Mesendoderm (in vitro differentiated cells): ENCODE results near the gene SYNPO.

Source experiments
- DNase-seq: peaks from one replicate; pipeline ENCODE4 v3.0.0; 2013
- H2AK5ac ChIP-seq: 2 replicates; pipeline ENCODE4 v1.6.1; 2013; ENCODE audit warnings: low read length, inconsistent platforms
- H2BK120ac ChIP-seq: 2 replicates; pipeline ENCODE4 v1.6.1; 2013; ENCODE audit warnings: low read depth, mild to moderate bottlenecking, low read length, moderate library complexity, mixed read lengths
- H2BK15ac ChIP-seq: replicated peaks from 2 replicates; pipeline ENCODE4 v1.6.1; 2013; ENCODE audit warnings: low read depth, mild to moderate bottlenecking, moderate library complexity
- H2BK5ac ChIP-seq: 2 replicates; pipeline ENCODE4 v1.6.1; 2013; ENCODE audit warnings: low read length, inconsistent platforms
- H3K18ac ChIP-seq: 2 replicates; pipeline ENCODE4 v1.6.1; 2013; ENCODE audit warnings: mild to moderate bottlenecking, low read length, mixed read lengths
- H3K23ac ChIP-seq: one replicate; pipeline ENCODE4 v1.6.1; 2013; ENCODE audit warnings: low read length
- H3K27ac ChIP-seq: 2 replicates; pipeline ENCODE4 v1.5.1; 2013; ENCODE audit warnings: low read depth, mild to moderate bottlenecking, inconsistent platforms, low read length, moderate library complexity
- H3K27me3 ChIP-seq: 2 replicates; pipeline ENCODE4 v1.6.1; 2013; ENCODE audit warnings: low read length, control low read depth, mild to moderate bottlenecking, inconsistent platforms; ENCODE audit not compliant: insufficient read depth, poor library complexity
- H3K36me3 ChIP-seq: 2 replicates; pipeline ENCODE4 v1.6.1; 2013; ENCODE audit warnings: low read length, inconsistent platforms; ENCODE audit not compliant: control insufficient read depth, insufficient read depth
- H3K4ac ChIP-seq: one replicate; pipeline ENCODE4 v1.6.1; 2013; ENCODE audit warnings: low read depth, mild to moderate bottlenecking, low read length, moderate library complexity
- H3K4me1 ChIP-seq: 2 replicates; pipeline ENCODE4 v1.6.1; 2013; ENCODE audit warnings: low read depth, low read length, inconsistent platforms; ENCODE audit not compliant: control insufficient read depth
- H3K4me2 ChIP-seq: 2 replicates; pipeline ENCODE4 v1.6.1; 2013; ENCODE audit warnings: low read length
- H3K4me3 ChIP-seq: 2 replicates; pipeline ENCODE4 v1.5.1; 2013; ENCODE audit warnings: mild to moderate bottlenecking, low read length
- H3K56ac ChIP-seq: one replicate; pipeline ENCODE4 v1.6.1; 2013; ENCODE audit warnings: low read length
- H3K79me1 ChIP-seq: 2 replicates; pipeline ENCODE4 v1.6.1; 2013; ENCODE audit warnings: low read length, inconsistent platforms
- H3K79me2 ChIP-seq: 2 replicates; pipeline ENCODE4 v1.6.1; 2013; ENCODE audit warnings: mild to moderate bottlenecking, low read length; ENCODE audit not compliant: control insufficient read depth, insufficient read depth
- H3K9ac ChIP-seq: 2 replicates; pipeline ENCODE4 v1.6.1; 2013; ENCODE audit warnings: low read length, inconsistent platforms
- H4K5ac ChIP-seq: one replicate; pipeline ENCODE4 v1.6.1; 2013; ENCODE audit warnings: low read length
- H4K8ac ChIP-seq: one replicate; pipeline ENCODE4 v1.6.1; 2013; ENCODE audit warnings: low read depth, mild to moderate bottlenecking, control low read depth, low read length, moderate library complexity
- WGBS: extraction: QIAGEN DNeasy Blood & Tissue Kit; methylation state at CpG from one replicate; pipeline ENCODE4 v1.1.7; 2013; ENCODE audit warnings: low lambda C conversion rate, missing lambda C conversion rate; ENCODE audit not compliant: insufficient coverage; ENCODE audit errors: extremely low coverage; 5-methylcytosine and 5-hydroxymethylcytosine counted together

SYNPO gene

DNA sequence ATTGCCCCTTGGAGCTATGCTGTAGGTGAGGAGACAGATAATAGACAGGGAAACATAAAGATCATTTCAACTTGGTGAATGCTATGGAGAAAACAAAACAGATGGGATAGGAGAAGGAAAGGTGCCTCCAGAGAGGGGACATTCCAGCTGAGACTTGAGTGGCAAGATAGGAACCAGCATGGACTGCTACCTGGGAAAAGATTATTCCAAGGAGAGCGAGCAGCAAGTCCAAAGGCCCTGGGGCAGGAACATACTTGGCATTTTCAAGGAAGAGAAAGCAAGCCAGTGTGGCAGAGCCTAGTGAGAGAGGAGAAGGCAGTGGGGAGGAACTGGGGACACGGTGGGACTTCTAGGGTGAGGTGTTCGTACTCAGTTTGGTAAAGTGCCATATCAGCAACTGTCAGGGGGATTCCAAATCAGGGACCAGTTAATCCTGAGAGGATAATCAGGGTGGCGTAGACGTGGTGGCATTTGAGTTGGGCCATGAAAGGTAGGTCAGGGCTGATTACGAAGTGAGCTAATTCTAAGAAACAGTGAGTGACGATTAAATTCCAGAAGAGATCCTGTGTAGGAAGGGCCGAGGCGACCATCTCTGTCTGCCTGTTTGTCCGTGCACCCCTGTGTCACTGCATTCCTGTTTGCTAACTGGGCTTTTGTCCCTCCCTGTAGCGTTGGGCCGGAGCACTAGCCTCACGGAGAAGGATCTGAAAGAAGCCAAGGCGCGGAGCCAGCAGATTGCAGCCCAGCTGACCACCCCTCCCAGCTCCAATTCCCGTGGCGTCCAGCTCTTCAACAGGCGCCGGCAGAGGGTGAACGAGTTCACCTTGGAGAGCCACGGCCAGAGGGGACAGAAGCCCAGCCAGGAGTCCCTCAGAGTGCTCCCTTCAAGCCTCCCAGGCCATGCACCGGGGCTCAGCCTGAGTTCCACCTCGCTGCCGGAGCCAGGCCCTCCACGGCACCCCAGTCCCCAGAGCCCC is 7.1 kb downstream of the SYNPO start:
- Histone ChIP-seq H3K4me1 (peaks cover 20% of the 10 kb centered on the region), H2BK5ac (no peak overlapping the region), H3K56ac (no peak overlapping the region), H2AK5ac (no peak overlapping the region), H3K4ac (no peak overlapping the region), H3K79me1 (no peaks in the 10 kb centered on the region), H4K8ac (no peak overlapping the region), H2BK120ac (no peak overlapping the region), H3K27me3 (no peaks in the 10 kb centered on the region), H3K4me2 (no peak overlapping the region), H4K5ac (no peak overlapping the region), H3K23ac (no peak overlapping the region), H3K27ac (no peak overlapping the region), H3K36me3 (no peaks in the 10 kb centered on the region), H3K79me2 (no peaks in the 10 kb centered on the region), H3K9ac (no peak overlapping the region), H2BK15ac (no peak overlapping the region), H3K4me3 (no peak overlapping the region), H3K18ac (no peak overlapping the region)
- DNase-seq = no peak
- WGBS = no CpG with 5 or more reads among the region's 25 CpGs

DNA sequence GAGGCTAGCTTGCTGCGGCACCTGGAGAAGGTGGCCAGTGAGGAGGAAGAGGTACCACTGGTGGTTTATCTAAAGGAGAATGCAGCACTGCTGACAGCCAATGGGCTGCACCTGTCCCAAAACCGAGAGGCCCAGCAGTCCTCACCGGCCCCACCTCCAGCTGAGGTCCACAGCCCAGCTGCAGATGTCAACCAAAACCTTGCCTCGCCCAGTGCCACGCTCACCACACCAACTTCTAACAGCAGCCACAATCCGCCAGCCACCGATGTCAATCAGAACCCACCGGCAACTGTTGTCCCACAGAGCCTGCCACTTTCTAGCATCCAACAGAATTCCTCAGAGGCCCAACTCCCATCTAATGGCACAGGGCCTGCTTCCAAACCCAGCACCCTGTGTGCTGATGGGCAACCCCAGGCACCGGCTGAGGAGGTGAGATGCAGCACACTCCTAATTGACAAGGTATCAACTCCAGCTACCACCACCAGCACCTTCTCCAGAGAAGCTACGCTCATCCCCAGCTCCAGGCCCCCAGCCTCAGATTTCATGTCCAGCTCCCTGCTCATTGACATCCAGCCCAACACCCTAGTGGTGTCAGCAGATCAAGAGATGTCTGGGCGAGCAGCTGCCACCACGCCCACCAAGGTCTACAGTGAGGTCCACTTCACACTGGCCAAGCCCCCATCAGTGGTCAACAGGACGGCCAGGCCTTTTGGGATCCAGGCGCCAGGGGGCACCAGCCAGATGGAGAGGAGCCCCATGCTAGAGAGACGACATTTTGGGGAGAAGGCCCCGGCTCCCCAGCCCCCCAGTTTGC is 8.0 kb downstream of the SYNPO start:
- H3K27ac ChIP-seq = no peak overlapping the region
- H3K56ac ChIP-seq = no peak overlapping the region
- H3K36me3 ChIP-seq = no peaks in the 10 kb centered on the region
- H3K79me1 ChIP-seq = no peaks in the 10 kb centered on the region
- H4K5ac ChIP-seq = no peak overlapping the region
- WGBS = no CpG with 5 or more reads among the region's 16 CpGs
- H2BK5ac ChIP-seq = no peak overlapping the region
- H4K8ac ChIP-seq = no peak overlapping the region
- H2BK15ac ChIP-seq = no peak overlapping the region
- peaks cover 20% of the 10 kb centered on the region for H3K4me1 ChIP-seq
- no peak for DNase-seq
- H2AK5ac ChIP-seq = no peak overlapping the region
- no peak overlapping the region for H3K4me3 ChIP-seq
- no peak overlapping the region for H3K4ac ChIP-seq
- H3K23ac ChIP-seq = no peak overlapping the region
- no peak overlapping the region for H3K18ac ChIP-seq
- no peak overlapping the region for H3K9ac ChIP-seq
- H2BK120ac ChIP-seq = no peak overlapping the region
- no peaks in the 10 kb centered on the region for H3K79me2 ChIP-seq
- no peaks in the 10 kb centered on the region for H3K27me3 ChIP-seq
- no peak overlapping the region for H3K4me2 ChIP-seq

DNA sequence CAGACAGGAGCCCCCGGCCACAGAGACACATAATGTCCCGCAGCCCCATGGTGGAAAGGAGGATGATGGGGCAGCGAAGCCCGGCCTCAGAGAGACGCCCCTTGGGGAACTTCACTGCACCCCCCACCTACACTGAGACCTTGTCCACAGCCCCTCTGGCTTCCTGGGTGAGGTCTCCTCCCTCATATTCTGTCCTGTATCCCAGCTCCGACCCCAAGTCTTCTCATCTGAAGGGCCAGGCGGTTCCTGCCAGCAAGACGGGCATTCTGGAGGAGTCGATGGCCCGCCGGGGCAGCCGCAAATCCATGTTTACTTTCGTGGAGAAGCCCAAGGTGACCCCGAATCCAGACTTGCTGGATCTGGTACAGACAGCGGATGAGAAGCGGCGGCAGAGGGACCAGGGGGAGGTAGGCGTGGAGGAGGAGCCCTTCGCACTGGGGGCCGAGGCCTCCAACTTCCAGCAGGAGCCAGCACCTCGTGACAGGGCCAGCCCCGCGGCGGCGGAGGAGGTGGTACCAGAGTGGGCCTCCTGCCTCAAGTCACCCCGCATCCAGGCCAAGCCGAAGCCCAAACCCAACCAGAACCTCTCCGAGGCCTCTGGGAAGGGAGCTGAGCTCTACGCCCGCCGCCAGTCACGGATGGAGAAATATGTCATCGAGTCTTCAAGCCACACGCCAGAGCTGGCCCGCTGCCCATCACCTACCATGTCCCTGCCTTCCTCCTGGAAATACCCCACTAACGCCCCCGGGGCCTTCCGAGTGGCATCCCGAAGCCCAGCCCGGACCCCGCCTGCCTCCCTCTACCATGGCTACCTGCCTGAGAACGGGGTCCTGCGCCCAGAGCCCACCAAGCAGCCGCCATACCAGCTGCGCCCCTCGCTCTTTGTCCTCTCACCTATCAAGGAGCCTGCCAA is 8.9 kb downstream of the SYNPO start:
- no peaks in the 10 kb centered on the region for H3K79me1 ChIP-seq
- no peak overlapping the region for H4K5ac ChIP-seq
- H3K4ac ChIP-seq = no peak overlapping the region
- WGBS = no CpG with 5 or more reads among the region's 46 CpGs
- no peak overlapping the region for H3K9ac ChIP-seq
- DNase-seq = no peak
- no peak overlapping the region for H3K56ac ChIP-seq
- H3K27ac ChIP-seq = no peak overlapping the region
- H3K27me3 ChIP-seq = no peaks in the 10 kb centered on the region
- H2AK5ac ChIP-seq = no peak overlapping the region
- no peak overlapping the region for H3K23ac ChIP-seq
- H3K36me3 ChIP-seq = no peaks in the 10 kb centered on the region
- no peak overlapping the region for H3K4me2 ChIP-seq
- H3K4me1 ChIP-seq = peaks cover 17% of the 10 kb centered on the region
- no peak overlapping the region for H2BK120ac ChIP-seq
- no peak overlapping the region for H3K18ac ChIP-seq
- H2BK5ac ChIP-seq = no peak overlapping the region
- no peak overlapping the region for H4K8ac ChIP-seq
- H3K79me2 ChIP-seq = no peaks in the 10 kb centered on the region
- no peak overlapping the region for H3K4me3 ChIP-seq
- H2BK15ac ChIP-seq = no peak overlapping the region

DNA sequence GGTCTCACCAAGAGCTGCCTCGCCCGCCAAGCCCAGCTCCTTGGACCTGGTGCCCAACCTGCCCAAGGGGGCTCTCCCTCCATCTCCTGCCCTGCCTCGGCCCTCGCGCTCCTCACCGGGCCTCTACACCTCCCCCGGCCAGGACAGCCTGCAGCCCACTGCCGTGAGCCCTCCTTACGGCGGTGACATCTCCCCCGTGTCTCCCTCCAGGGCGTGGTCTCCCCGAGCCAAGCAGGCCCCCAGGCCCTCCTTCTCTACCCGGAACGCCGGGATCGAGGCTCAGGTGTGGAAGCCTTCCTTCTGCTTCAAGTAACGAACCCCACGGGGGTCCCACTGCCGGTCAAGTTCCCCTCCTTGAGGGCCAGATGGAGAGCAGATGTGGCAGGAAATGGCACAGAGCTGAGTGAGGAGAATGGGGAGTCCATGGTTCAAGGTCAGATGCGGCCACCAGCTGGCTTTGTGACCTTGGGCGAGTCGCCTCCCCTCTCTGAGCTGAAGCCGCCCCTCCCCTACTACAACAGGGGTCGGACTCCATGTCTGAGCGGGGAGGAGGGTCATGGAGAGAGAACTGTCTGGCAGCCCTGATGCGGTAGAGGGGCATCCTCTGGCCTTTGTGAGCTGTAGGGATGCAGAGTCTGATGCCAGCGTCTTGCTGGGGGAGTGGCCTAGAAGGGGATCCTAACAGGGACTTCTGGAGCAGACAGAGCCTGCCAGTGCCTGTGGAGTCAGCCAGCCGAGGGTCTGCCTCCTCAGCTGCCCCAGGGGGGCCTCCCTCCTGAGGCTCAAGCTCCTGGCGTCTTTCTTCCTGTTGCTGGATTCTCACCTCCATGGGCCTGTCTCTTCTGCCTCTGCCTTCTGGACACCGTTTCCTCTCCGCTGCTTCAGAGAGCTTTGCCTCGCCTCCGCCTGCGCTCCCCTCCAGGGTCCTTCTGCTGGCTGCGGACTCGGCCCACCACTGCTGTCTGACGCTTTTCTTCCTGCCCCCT is 9.9 kb downstream of the SYNPO start:
- H3K4me2 ChIP-seq = no peak overlapping the region
- H2BK120ac ChIP-seq = no peak overlapping the region
- H3K79me1 ChIP-seq = no peaks in the 10 kb centered on the region
- no peak overlapping the region for H3K4me3 ChIP-seq
- H4K8ac ChIP-seq = no peak overlapping the region
- H3K23ac ChIP-seq = no peak overlapping the region
- no CpG with 5 or more reads among the region's 38 CpGs for WGBS
- H3K18ac ChIP-seq = no peak overlapping the region
- peaks cover 8% of the 10 kb centered on the region for H3K4me1 ChIP-seq
- H2BK5ac ChIP-seq = no peak overlapping the region
- no peak overlapping the region for H4K5ac ChIP-seq
- no peak overlapping the region for H2BK15ac ChIP-seq
- no peak overlapping the region for H3K4ac ChIP-seq
- peak overlapping the region; percentile 2 for H3K9ac ChIP-seq
- peak overlapping the region; percentile 70 for H3K56ac ChIP-seq
- no peaks in the 10 kb centered on the region for H3K79me2 ChIP-seq
- H3K36me3 ChIP-seq = no peaks in the 10 kb centered on the region
- peak overlapping the region; percentile 16 for H3K27ac ChIP-seq
- H2AK5ac ChIP-seq = no peak overlapping the region
- H3K27me3 ChIP-seq = no peaks in the 10 kb centered on the region
- no peak for DNase-seq

DNA sequence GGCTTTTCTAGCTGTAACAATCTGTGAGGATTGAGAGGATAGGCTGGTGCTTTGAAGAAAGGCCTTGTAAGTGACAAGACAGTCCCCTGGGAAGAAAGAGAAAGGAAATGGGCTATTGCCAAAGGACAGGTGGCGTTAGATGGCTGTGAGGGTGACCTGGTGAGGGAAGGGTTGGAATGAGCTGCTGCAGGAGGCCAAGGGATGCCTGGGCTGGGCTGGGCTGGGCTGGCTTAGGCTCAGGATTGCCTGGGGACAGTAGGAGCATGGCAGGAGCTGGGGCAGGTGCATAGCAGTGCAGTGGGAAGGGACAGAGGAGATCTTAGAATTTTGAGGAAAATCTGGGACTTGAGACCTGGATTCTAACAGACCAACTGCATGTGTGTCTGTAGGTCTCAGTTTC is 10.9 kb downstream of the SYNPO start:
- H3K4ac ChIP-seq = no peak overlapping the region
- H4K5ac ChIP-seq = no peak overlapping the region
- H3K79me2 ChIP-seq = no peaks in the 10 kb centered on the region
- H3K9ac ChIP-seq = no peak overlapping the region
- no peak overlapping the region for H3K23ac ChIP-seq
- H3K27me3 ChIP-seq = no peaks in the 10 kb centered on the region
- no peak overlapping the region for H3K56ac ChIP-seq
- no peak overlapping the region for H3K4me2 ChIP-seq
- H2AK5ac ChIP-seq = no peak overlapping the region
- no peak overlapping the region for H3K4me3 ChIP-seq
- no peak for DNase-seq
- H2BK120ac ChIP-seq = no peak overlapping the region
- WGBS = no CpG with 5 or more reads among the region's 1 CpG
- H3K18ac ChIP-seq = no peak overlapping the region
- H3K79me1 ChIP-seq = no peaks in the 10 kb centered on the region
- H4K8ac ChIP-seq = no peak overlapping the region
- peaks cover 6% of the 10 kb centered on the region for H3K4me1 ChIP-seq
- H2BK5ac ChIP-seq = no peak overlapping the region
- H3K36me3 ChIP-seq = no peaks in the 10 kb centered on the region
- no peak overlapping the region for H2BK15ac ChIP-seq
- no peak overlapping the region for H3K27ac ChIP-seq
